ENCODE data around the gene AP2B1.
"Not testable (repeated sequence)": the region's sequence is repeated elsewhere in the genome, so short reads cannot be mapped to it uniquely, and the experiment has no call there.

Gene AP2B1

GRCh38 chr17:35578197-35578928 is 8.8 kb upstream of the AP2B1 start, which contains the start of gene PEX12:
Gene PEX12 (minus strand): TSS chr17:35578571. CDS start chr17:35578021, 550 bp downstream.
- DNase-seq, result peak; percentile 81 to 90

GRCh38 chr17:35578929-35579432 is 8.1 kb upstream of the AP2B1 start:
- no peak for DNase-seq

DNA sequence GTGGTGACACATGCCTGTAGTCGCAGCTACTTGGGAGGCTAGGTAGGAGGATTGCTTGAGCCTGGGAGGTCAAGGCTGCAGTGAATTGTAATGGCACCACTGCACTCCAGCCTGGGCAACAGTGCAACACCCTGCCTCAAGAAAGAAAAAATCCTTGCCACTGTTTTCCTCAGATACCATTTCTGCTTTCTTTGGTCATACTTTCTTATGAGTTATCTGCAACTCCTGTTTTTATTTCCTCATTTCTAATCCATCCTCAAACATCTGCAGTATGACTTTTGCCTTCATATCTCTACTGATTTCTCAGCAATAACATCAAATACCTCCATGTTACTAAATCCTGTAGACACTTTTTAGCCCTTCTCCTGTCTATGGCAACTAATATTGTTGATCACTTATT is 3.1 kb upstream of the AP2B1 start:
- no peak for DNase-seq

DNA sequence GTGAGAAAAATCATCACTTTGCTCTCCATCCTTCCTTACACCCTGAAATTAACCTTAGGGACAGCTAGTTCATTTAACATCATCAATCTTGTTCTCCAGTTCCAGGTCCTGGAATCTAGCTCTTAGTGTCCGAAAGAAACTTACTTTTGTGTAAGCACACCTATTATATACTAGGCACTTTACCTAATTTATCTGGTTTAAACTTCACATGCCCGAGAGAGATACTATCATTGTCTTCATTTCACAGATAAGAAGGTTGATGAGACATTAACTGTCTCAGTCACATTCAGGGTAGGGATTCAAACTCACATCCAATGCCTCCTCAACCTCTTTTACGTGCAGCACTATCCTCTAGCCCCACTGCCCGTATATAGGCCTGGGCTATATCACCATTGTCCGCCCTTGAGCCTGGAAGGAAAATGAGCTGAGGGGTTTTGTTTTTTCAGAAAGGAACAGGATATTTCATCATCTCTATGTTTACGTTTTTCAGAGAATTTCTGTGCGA is 501 bp upstream of the AP2B1 start:
- DNase-seq, result no peak

- no peak for DNase-seq
Measured at GRCh38 chr17:35588196-35588920, 1.2 kb downstream of the AP2B1 start.

DNA sequence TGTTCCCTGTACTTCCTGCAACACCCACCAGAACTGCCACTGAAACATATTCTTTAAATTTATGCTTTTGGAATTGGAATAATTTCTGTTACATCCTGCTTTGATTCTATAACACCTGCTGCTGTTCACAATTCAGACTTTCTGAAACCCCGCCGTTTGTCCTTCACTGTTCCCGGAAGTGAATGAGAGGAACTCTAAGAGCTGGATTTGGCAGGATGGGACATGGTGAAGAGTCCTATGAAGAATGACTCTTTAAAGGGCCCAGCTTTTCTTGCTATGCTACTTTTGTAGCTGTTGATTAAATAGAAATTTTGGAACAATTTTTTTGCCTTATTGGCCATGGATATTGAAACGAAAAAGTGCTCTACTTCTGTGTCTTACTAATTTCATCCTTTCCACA is 8.9 kb downstream of the AP2B1 start:
- DNase-seq, result no peak

- no peak for DNase-seq
Measured at GRCh38 chr17:35596530-35597233, 9.6 kb downstream of the AP2B1 start.

GRCh38 chr17:35597604-35598003 is 10.5 kb downstream of the AP2B1 start:
- no peak for DNase-seq

DNA sequence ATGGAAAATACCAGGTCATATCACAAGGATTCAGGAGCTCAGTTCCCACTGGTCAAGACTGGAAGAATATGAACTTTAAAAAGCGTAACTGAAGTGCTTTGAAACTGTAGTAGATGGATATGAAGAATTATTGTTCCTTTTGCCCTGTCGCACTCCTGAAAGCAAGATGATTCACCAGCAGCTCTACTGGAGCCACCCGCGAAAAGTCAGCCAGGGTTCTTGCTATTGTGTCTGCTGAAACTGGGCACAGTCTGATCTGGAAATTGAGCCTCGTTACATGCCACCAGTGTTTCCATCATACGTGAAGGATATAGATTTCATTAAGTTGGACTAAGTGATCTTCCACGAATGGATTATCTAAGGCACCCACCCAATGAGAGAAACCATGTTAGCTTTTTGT is 16.6 kb downstream of the AP2B1 start:
- DNase-seq, result no peak

GRCh38 chr17:35605678-35606077 is 18.6 kb downstream of the AP2B1 start:
- no peak for DNase-seq

GRCh38 chr17:35607239-35607847 is 20.2 kb downstream of the AP2B1 start:
- no peak for DNase-seq

DNA sequence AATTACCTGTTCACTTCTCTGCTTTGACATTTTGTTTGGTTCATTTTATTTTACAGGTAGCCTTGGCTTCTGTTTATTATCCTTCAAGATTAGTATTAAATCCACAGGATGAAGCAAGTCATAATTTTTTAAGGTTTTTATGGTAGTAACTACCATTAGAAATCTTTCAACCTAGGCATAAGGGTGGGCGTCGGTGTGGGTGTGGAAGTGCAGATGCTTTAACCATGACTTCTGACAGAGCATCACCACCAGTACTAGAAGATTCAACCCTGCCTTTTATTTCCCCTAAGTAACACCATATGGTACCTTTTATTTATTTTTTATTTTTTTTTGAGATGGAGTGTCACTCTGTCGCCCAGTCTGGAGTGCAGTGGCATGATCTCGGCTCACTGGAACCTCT is 22.7 kb downstream of the AP2B1 start:
- no peak for DNase-seq

DNA sequence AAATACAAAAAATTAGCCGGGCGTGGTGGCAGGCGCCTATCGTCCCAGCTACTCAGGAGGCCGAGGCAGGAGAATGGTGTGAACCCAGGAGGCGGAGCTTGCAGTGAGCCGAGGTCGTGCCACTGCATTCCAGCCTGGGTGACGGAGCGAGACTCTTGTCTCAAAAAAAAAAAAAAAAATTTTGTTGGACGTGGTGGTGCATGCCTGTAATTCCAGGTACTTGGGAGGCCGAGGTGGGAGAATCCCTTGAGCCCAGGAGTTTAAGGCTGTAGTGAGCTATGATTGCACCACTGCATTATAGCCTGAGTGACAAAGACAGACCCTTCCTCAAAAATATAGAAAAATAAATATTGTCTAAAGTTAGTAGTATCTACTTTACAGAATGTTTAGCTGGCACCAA is 23.6 kb downstream of the AP2B1 start:
- DNase-seq, result not testable (repeated sequence)

DNA sequence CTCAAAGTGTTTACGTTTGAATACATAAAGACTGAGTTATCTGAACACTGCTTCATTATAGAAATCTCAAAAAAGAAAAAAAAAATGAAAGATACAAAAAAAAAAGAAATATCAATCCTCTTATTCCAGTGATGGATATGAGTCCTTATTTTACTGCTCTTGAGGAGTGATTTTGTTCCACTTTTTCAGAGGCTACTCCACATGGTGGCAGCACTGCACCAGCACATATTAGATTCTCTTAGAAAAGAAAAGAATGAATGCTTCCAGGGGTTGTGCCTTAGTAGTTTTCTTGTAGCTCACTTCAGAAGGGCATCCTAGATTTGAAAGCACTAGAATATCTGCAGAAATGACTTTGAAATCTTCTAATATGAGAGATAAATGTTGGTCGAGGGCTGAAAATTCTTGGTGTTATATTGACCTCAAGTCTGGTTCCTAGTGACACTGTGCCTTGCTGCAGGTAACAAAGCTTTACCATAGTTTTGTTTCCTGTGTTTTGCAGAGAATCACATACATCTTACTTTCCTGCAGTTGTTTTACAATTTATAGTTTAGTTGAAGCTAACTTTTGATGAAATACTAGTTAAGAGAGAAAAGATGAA is 25.9 kb downstream of the AP2B1 start:
- peak in 1 of 2 experiments; percentile 11 for DNase-seq

DNA sequence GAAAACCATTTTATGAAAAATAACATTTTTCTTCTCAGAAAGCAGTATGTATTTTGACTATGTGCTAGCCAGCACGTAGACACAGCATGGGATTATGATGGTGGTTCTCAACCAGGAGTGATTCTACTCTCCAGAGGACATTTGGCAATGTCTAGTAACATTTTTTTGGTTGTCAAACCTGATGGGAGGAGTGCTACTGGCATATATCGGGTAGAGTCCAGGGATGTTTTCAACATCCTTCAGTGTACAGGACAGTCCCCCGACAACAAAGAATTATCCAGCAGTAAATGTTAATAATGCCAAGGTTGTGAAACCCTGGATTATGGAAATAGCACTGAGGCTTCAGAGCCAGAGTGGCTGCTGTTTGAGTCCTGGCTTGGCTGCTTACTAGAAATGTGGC is 27.7 kb downstream of the AP2B1 start:
- no peak for DNase-seq

DNA sequence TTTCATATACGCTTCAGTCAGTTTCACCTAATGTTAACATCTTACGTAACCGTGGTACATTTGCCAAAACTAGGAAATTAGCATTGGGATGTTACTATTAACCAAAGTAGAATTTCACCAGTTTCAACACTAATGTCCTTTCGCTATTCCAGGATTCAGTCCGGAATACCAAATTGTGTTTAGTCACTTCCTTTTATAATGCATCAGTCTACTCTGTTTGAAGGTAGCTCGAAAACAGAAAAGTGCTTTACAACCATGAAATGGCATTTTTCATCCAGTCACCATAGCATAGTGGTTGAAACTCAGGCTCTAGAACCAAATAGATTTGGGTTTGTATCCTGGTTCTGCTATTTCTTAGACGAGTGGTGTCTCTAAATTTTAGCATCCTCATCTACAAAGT is 29.4 kb downstream of the AP2B1 start:
- no peak for DNase-seq

- DNase-seq, result no peak
Measured at GRCh38 chr17:35617505-35617904, 30.4 kb downstream of the AP2B1 start.

GRCh38 chr17:35618628-35619027 is 31.5 kb downstream of the AP2B1 start:
- DNase-seq, result no peak

GRCh38 chr17:35621768-35622167 is 34.6 kb downstream of the AP2B1 start:
- DNase-seq, result no peak

DNA sequence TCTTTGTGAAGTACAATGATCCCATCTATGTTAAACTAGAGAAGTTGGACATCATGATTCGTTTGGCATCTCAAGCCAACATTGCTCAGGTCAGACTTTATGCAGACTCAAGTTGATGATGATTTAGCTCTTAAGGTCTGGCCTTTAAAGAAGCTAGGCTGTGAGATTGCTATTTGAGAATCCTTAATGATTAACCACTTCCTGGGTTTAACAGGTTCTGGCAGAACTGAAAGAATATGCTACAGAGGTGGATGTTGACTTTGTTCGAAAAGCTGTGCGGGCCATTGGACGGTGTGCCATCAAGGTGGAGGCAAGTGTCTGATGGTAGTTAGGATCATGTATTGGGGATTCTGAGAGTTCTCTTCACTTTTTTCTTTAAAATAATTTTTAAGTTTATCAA is 40.3 kb downstream of the AP2B1 start:
- no peak for DNase-seq

- DNase-seq, result no peak
Measured at GRCh38 chr17:35630530-35631148, 43.5 kb downstream of the AP2B1 start.

DNA sequence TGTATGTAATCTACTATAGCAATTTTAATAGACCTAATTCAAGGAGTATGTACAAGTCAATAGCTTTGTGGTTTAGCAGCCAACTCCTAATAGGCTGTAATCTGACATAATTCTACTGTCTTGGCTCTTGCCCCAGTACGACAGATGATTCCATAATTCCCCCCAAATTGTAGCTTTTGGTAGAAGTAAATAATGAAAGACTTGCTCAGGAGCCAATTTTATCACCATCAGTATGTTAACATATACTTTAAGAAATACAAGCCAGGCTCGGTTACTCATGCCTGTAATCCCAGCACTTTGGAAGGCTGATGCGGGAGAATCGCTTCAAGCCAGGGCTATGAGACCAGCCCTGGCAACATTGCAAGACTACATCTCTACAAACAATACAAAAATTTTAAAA is 53.9 kb downstream of the AP2B1 start:
- no peak for DNase-seq

All from NCI-H1930 (cell line).